DOHH2 (cell line): ENCODE measurements around the gene LIMK1.

Experiments
- H3F3A ChIP-seq: fragments of 200-600 bp; sonication (generic), shearing (Covaris generic); 2 replicates; pipeline ENCODE4 v1.6.0; 2016; ENCODE audit warnings: antibody characterized with exemption, mild to moderate bottlenecking; ENCODE audit not compliant: control insufficient read depth, insufficient read depth
- H3K27ac ChIP-seq: fragments of 200-600 bp; sonication (generic); 2 replicates; pipeline ENCODE4 v1.5.1; 2014; ENCODE audit warnings: low read depth, mild to moderate bottlenecking, low read length, moderate library complexity
- H3K27me3 ChIP-seq: fragments of 200-600 bp; sonication (generic); 2 replicates; pipeline ENCODE4 v1.6.1; 2014; ENCODE audit warnings: mild to moderate bottlenecking, low read length, mixed read lengths; ENCODE audit not compliant: control insufficient read depth
- H3K36me3 ChIP-seq: fragments of 200-600 bp; sonication (generic); 2 replicates; pipeline ENCODE4 v1.6.1; 2014; ENCODE audit warnings: mild to moderate bottlenecking, low read length, moderate library complexity, mixed read lengths; ENCODE audit not compliant: control insufficient read depth
- H3K4me1 ChIP-seq: fragments of 200-600 bp; sonication (generic); 2 replicates; pipeline ENCODE4 v1.6.1; 2014; ENCODE audit warnings: mild to moderate bottlenecking, low read length, mixed read lengths; ENCODE audit not compliant: control insufficient read depth
- H3K4me2 ChIP-seq: fragments of 200-600 bp; sonication (generic); 2 replicates; pipeline ENCODE4 v1.6.0; 2014; ENCODE audit warnings: mild to moderate bottlenecking, low read length, moderate library complexity
- H3K4me3 ChIP-seq: fragments of 200-600 bp; sonication (generic); 2 replicates; pipeline ENCODE4 v1.5.1; 2014; ENCODE audit warnings: mild to moderate bottlenecking, low read length, mixed read lengths
- H3K79me2 ChIP-seq: fragments of 200-600 bp; sonication (generic); 2 replicates; pipeline ENCODE4 v1.6.1; 2014; ENCODE audit warnings: mild to moderate bottlenecking, low read length, mixed read lengths; ENCODE audit not compliant: control insufficient read depth
- H3K9me2 ChIP-seq: fragments of 200-600 bp; sonication (generic); replicated peaks from 2 replicates; pipeline ENCODE4 v1.6.1; 2014; ENCODE audit warnings: mild to moderate bottlenecking, low read length, mixed read lengths; ENCODE audit not compliant: control insufficient read depth
- H3K9me3 ChIP-seq: fragments of 200-600 bp; sonication (generic); 2 replicates; pipeline ENCODE4 v1.6.1; 2014; ENCODE audit warnings: antibody characterized with exemption, low read length, mixed read lengths; ENCODE audit not compliant: control insufficient read depth, insufficient read depth
- H4K20me1 ChIP-seq: fragments of 200-600 bp; sonication (generic); 2 replicates; pipeline ENCODE4 v1.6.0; 2014; ENCODE audit warnings: low read depth, mild to moderate bottlenecking, antibody characterized with exemption, low read length, moderate library complexity; ENCODE audit not compliant: control insufficient read depth, insufficient read depth
- CTCF ChIP-seq: fragments of 200-600 bp; sonication (generic); IDR thresholded peaks from one replicate; pipeline ENCODE4 v1.5.1; 2014; ENCODE audit warnings: antibody characterized with exemption, mild to moderate bottlenecking, low read depth, low read length; ENCODE audit not compliant: poor library complexity, severe bottlenecking
- EZH2phosphoT487 ChIP-seq: fragments of 200-600 bp; sonication (generic); IDR thresholded peaks from 2 replicates; pipeline ENCODE4 v1.6.1; 2017; ENCODE audit warnings: borderline replicate concordance, mild to moderate bottlenecking, antibody characterized with exemption, low read length, moderate library complexity, mixed read lengths

The LIMK1 gene

GRCh38 chr7:74039337-74039736, 44.3 kb upstream of the LIMK1 start:
- no peaks in the 10 kb centered on the region for H3F3A ChIP-seq
- no peaks in the 10 kb centered on the region for H3K79me2 ChIP-seq
- TF ChIP-seq CTCF (no peak), EZH2phosphoT487 (no peak)
- no peak overlapping the region for H3K27ac ChIP-seq
- H3K9me2 ChIP-seq, result no peaks in the 10 kb centered on the region
- H3K4me1 ChIP-seq, result no peaks in the 10 kb centered on the region; the same call in 1 of the 2 replicates
- no peaks in the 10 kb centered on the region for H4K20me1 ChIP-seq
- no peak overlapping the region for H3K4me3 ChIP-seq
- no peaks in the 10 kb centered on the region for H3K9me3 ChIP-seq
- H3K36me3 ChIP-seq, result no peaks in the 10 kb centered on the region
- peaks cover 24% of the 10 kb centered on the region; the same call in 1 of the 2 replicates for H3K27me3 ChIP-seq
- H3K4me2 ChIP-seq, result no peak overlapping the region

GRCh38 chr7:74040101-74040790, 43.4 kb upstream of the LIMK1 start:
- Histone ChIP-seq H3K4me2 (no peak overlapping the region), H3K27me3 (peaks cover 27% of the 10 kb centered on the region; the same call in 1 of the 2 replicates), H3K9me3 (no peaks in the 10 kb centered on the region), H3F3A (no peaks in the 10 kb centered on the region), H3K4me1 (peaks cover 3% of the 10 kb centered on the region; the same call in 1 of the 2 replicates), H3K79me2 (no peaks in the 10 kb centered on the region), H3K36me3 (no peaks in the 10 kb centered on the region), H3K4me3 (no peak overlapping the region), H4K20me1 (no peaks in the 10 kb centered on the region), H3K27ac (no peak overlapping the region), H3K9me2 (no peaks in the 10 kb centered on the region)
- no peak for TF ChIP-seq EZH2phosphoT487
- no peak for TF ChIP-seq CTCF

GRCh38 chr7:74040791-74041520, 42.6 kb upstream of the LIMK1 start:
- no peaks in the 10 kb centered on the region for H3K79me2 ChIP-seq
- no peaks in the 10 kb centered on the region for H3K36me3 ChIP-seq
- H3K27ac ChIP-seq, result no peak overlapping the region

More at GRCh38 chr7:74040791-74041520, 42.6 kb upstream of the LIMK1 start:
- Histone ChIP-seq H3F3A (no peaks in the 10 kb centered on the region), H3K4me2 (no peak overlapping the region), H3K4me1 (peaks cover 3% of the 10 kb centered on the region; the same call in 1 of the 2 replicates), H3K9me3 (no peaks in the 10 kb centered on the region), H3K9me2 (no peaks in the 10 kb centered on the region), H3K4me3 (no peak overlapping the region), H3K27me3 (peaks cover 27% of the 10 kb centered on the region; the same call in 1 of the 2 replicates), H4K20me1 (no peaks in the 10 kb centered on the region)
- no peak for TF ChIP-seq CTCF
- no peak for TF ChIP-seq EZH2phosphoT487
